HG03354 (cell line): ENCODE measurements around the gene ZBTB7C.

Experiments used
- ATAC-seq: cut with Tn5 transposase; IDR thresholded peaks from one replicate; pipeline ENCODE4 v1.9.1; 2021; ENCODE audit warnings: mild to moderate bottlenecking; ENCODE audit not compliant: unreplicated experiment, poor library complexity, severe bottlenecking

The ZBTB7C gene

DNA sequence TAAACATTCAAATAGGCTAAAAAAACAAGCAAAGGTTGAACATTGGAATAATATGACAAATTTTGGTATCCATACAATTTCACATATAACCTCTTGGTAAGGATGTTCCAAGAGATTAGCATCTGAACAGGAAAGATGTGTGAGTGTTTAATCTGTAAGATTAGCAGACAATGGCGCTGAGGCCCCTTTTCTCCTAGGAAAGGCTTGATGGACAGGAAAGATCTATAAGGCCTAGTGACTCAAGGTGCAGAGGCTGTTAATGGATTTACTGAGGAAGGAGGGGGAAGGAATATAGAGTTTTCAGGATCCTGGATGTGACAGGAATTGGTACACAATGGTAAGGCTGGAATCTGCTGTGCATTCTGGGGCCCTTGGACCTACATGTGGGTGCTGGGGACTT lies 430.6 kb downstream of the ZBTB7C start:
- ATAC-seq, result no peak

DNA sequence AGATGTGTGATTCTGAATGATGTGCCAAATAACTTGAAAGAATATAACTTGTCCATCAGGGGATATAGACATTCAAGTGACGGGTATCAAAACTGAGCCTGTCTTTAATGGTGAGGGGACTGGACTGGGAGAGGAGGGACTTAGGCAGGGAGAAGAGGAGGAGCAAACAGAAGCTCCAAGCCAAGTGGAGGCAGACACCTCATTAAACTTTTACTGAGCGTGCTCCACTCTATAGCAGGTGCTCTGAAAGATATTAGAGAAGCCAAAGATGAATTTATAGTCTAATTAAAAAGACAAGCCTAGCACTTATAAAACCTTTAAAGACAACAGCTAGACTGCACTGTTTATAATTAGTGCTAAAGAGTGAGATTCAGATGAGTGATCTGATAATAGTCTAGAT lies 431.0 kb downstream of the ZBTB7C start:
- no peak for ATAC-seq
